ENCODE results near the gene MMAB.
A peak's percentile ranks its signal among the peaks of the same experiment; 100 is the strongest.

Gene MMAB

DNA sequence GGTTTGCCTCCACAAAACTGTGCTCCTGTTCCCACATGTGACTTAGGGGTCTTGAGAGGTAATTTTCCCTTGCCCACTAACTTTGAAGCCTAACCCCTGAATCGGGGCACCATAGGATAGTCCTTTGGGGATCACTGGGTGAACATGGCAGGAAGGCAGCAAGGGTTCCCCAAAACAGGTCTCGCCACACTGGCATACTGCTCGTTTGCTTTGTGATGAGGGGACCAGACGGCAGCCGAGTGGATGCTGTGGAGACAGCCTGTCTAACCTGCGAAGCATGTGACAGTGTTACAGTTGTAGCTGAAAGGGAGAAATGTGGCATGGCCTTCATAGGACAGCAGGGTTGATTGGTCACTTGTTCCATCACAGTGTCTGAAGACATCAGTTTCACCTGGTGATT lies 53.5 kb downstream of the MMAB start:
- no peak overlapping the region for H3K4ac ChIP-seq (ENCODE audit: low read length)
- no peaks in the 10 kb centered on the region for H3K9me3 ChIP-seq (replicated peaks in 1 of 2; ENCODE audit: control insufficient read depth in 2 of 2, insufficient read depth in 1 of 2, low read depth in 1 of 2, low read length in 2 of 2)
- no peak overlapping the region for H2AFZ ChIP-seq (ENCODE audit: low read length)
- H3K23ac ChIP-seq (ENCODE audit: low read depth, low read length, poor library complexity) = no peak overlapping the region
- no peak overlapping the region for H4K8ac ChIP-seq (ENCODE audit: low read depth, low read length)
- H4K91ac ChIP-seq (ENCODE audit: low read depth, low read length, poor library complexity) = no peak overlapping the region
- no peak overlapping the region for H3K4me3 ChIP-seq (ENCODE audit: low read length in 2 of 2)
- no peak overlapping the region for H2BK5ac ChIP-seq (ENCODE audit: low read length)
- H2AK5ac ChIP-seq (ENCODE audit: low read depth, low read length) = peak overlapping the region; percentile 66
- H2BK120ac ChIP-seq (ENCODE audit: low read depth, low read length) = no peak overlapping the region
- H3K14ac ChIP-seq (ENCODE audit: low read length) = no peak overlapping the region
- no peak overlapping the region for H3K18ac ChIP-seq (ENCODE audit: low read length)
- H3K27me3 ChIP-seq (ENCODE audit: control insufficient read depth in 3 of 3, insufficient read depth in 3 of 3, low read depth in 1 of 3, low read length in 3 of 3) = no peaks in the 10 kb centered on the region
- no peak for DNase-seq (ENCODE audit: low spot score)
- H3K79me1 ChIP-seq (ENCODE audit: low read depth, low read length) = no peaks in the 10 kb centered on the region
- H3K36me3 ChIP-seq (replicated peaks in 1 of 2; ENCODE audit: control insufficient read depth in 2 of 2, insufficient read depth in 2 of 2, low read length in 2 of 2) = peaks cover 19 to 88% of the 10 kb centered on the region in 2 donors
- no peak overlapping the region for H3K27ac ChIP-seq (replicated peaks; ENCODE audit: low read length)
- H2BK12ac ChIP-seq (ENCODE audit: low read length) = no peak overlapping the region
- H3K4me1 ChIP-seq (ENCODE audit: control insufficient read depth in 2 of 2, insufficient read depth in 1 of 2, low read depth in 1 of 2, low read length in 2 of 2) = peaks cover 12 to 29% of the 10 kb centered on the region in 2 donors
- no CpG with 5 or more reads among the region's 6 CpGs for whole genome bisulfite sequencing, 2 donors (ENCODE audit: extremely low coverage in 2 of 2, insufficient read length in 2 of 2, insufficient replicate concordance in 1 of 2)
- no peak overlapping the region for H3K4me2 ChIP-seq (ENCODE audit: insufficient read depth, low read length, poor library complexity, severe bottlenecking)
- H2BK15ac ChIP-seq (ENCODE audit: low read length) = peak overlapping the region; percentile 44
- no peak overlapping the region for H3K9ac ChIP-seq (ENCODE audit: low read depth, low read length, poor library complexity)

GRCh38 chr12:109518820-109519665 lies 54.3 kb downstream of the MMAB start:
- WGBS, 2 donors (ENCODE audit: extremely low coverage in 2 of 2, insufficient read length in 2 of 2, insufficient replicate concordance in 1 of 2) = no CpG with 5 or more reads among the region's 11 CpGs
- Histone ChIP-seq H2BK120ac (ENCODE audit: low read depth, low read length) (no peak overlapping the region), H4K8ac (ENCODE audit: low read depth, low read length) (no peak overlapping the region), H3K4ac (ENCODE audit: low read length) (no peak overlapping the region), H3K9me3 (replicated peaks in 1 of 2; ENCODE audit: control insufficient read depth in 2 of 2, insufficient read depth in 1 of 2, low read depth in 1 of 2, low read length in 2 of 2) (no peaks in the 10 kb centered on the region), H3K14ac (ENCODE audit: low read length) (no peak overlapping the region), H3K9ac (ENCODE audit: low read depth, low read length, poor library complexity) (no peak overlapping the region), H3K36me3 (replicated peaks in 1 of 2; ENCODE audit: control insufficient read depth in 2 of 2, insufficient read depth in 2 of 2, low read length in 2 of 2) (peaks cover 19 to 88% of the 10 kb centered on the region in 2 donors), H3K23ac (ENCODE audit: low read depth, low read length, poor library complexity) (no peak overlapping the region), H3K18ac (ENCODE audit: low read length) (no peak overlapping the region), H2BK15ac (ENCODE audit: low read length) (peak overlapping the region; percentile 61), H3K4me1 (ENCODE audit: control insufficient read depth in 2 of 2, insufficient read depth in 1 of 2, low read depth in 1 of 2, low read length in 2 of 2) (peaks cover 4 to 25% of the 10 kb centered on the region in 2 donors), H3K27me3 (ENCODE audit: control insufficient read depth in 3 of 3, insufficient read depth in 3 of 3, low read depth in 1 of 3, low read length in 3 of 3) (no peaks in the 10 kb centered on the region), H3K4me3 (ENCODE audit: low read length in 2 of 2) (no peak overlapping the region), H3K27ac (replicated peaks; ENCODE audit: low read length) (no peak overlapping the region), H3K4me2 (ENCODE audit: insufficient read depth, low read length, poor library complexity, severe bottlenecking) (no peak overlapping the region), H2BK5ac (ENCODE audit: low read length) (no peak overlapping the region), H2AK5ac (ENCODE audit: low read depth, low read length) (peak overlapping the region; percentile 8), H2AFZ (ENCODE audit: low read length) (peak overlapping the region; percentile 9), H2BK12ac (ENCODE audit: low read length) (peak overlapping the region; percentile 36), H3K79me1 (ENCODE audit: low read depth, low read length) (no peaks in the 10 kb centered on the region), H4K91ac (ENCODE audit: low read depth, low read length, poor library complexity) (no peak overlapping the region)
- peak; percentile 67 for DNase-seq (ENCODE audit: low spot score)

DNA sequence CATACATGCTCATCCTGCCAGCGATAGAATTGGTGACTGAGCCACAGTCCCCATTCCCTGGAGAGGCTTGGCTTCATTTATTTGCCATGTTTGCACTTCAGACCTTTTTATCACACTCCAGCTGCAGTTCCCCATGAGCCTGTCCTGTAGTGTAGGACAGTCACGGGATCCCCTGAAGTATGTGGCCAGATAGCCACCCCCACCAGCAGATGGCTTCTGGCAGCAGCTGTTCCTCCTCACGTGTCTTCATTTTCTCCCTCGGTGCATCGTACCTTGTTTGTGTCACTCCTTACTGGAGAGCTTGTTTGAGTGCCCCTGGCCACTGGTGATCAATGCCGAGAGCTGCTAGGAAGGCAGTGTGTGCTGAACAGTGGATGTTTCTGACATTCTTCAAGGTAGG lies 55.7 kb downstream of the MMAB start:
- Histone ChIP-seq H3K4me3 (ENCODE audit: low read length in 2 of 2) (no peak overlapping the region), H3K4ac (ENCODE audit: low read length) (no peak overlapping the region), H2AFZ (ENCODE audit: low read length) (no peak overlapping the region), H3K9ac (ENCODE audit: low read depth, low read length, poor library complexity) (no peak overlapping the region), H3K27ac (replicated peaks; ENCODE audit: low read length) (no peak overlapping the region), H3K4me1 (ENCODE audit: control insufficient read depth in 2 of 2, insufficient read depth in 1 of 2, low read depth in 1 of 2, low read length in 2 of 2) (peaks cover 3 to 12% of the 10 kb centered on the region in 2 donors), H4K8ac (ENCODE audit: low read depth, low read length) (no peak overlapping the region), H3K27me3 (ENCODE audit: control insufficient read depth in 3 of 3, insufficient read depth in 3 of 3, low read depth in 1 of 3, low read length in 3 of 3) (no peaks in the 10 kb centered on the region), H3K18ac (ENCODE audit: low read length) (no peak overlapping the region), H3K36me3 (replicated peaks in 1 of 2; ENCODE audit: control insufficient read depth in 2 of 2, insufficient read depth in 2 of 2, low read length in 2 of 2) (peaks cover 19 to 88% of the 10 kb centered on the region in 2 donors), H2AK5ac (ENCODE audit: low read depth, low read length) (no peak overlapping the region), H3K79me1 (ENCODE audit: low read depth, low read length) (no peaks in the 10 kb centered on the region), H2BK12ac (ENCODE audit: low read length) (no peak overlapping the region), H2BK120ac (ENCODE audit: low read depth, low read length) (no peak overlapping the region), H3K4me2 (ENCODE audit: insufficient read depth, low read length, poor library complexity, severe bottlenecking) (no peak overlapping the region), H3K23ac (ENCODE audit: low read depth, low read length, poor library complexity) (no peak overlapping the region), H4K91ac (ENCODE audit: low read depth, low read length, poor library complexity) (no peak overlapping the region), H3K14ac (ENCODE audit: low read length) (no peak overlapping the region), H3K9me3 (replicated peaks in 1 of 2; ENCODE audit: control insufficient read depth in 2 of 2, insufficient read depth in 1 of 2, low read depth in 1 of 2, low read length in 2 of 2) (no peaks in the 10 kb centered on the region), H2BK5ac (ENCODE audit: low read length) (no peak overlapping the region), H2BK15ac (ENCODE audit: low read length) (no peak overlapping the region)
- DNase-seq (ENCODE audit: low spot score) = no peak
- WGBS, 2 donors (ENCODE audit: extremely low coverage in 2 of 2, insufficient read length in 2 of 2, insufficient replicate concordance in 1 of 2) = no CpG with 5 or more reads among the region's 6 CpGs

- Histone ChIP-seq H4K8ac (ENCODE audit: low read depth, low read length) (no peak overlapping the region), H3K79me1 (ENCODE audit: low read depth, low read length) (no peaks in the 10 kb centered on the region), H2BK12ac (ENCODE audit: low read length) (no peak overlapping the region), H2AFZ (ENCODE audit: low read length) (no peak overlapping the region), H3K27me3 (ENCODE audit: control insufficient read depth in 3 of 3, insufficient read depth in 3 of 3, low read depth in 1 of 3, low read length in 3 of 3) (no peaks in the 10 kb centered on the region), H3K23ac (ENCODE audit: low read depth, low read length, poor library complexity) (no peak overlapping the region), H2BK5ac (ENCODE audit: low read length) (no peak overlapping the region), H3K4me1 (ENCODE audit: control insufficient read depth in 2 of 2, insufficient read depth in 1 of 2, low read depth in 1 of 2, low read length in 2 of 2) (peaks cover 1% of the 10 kb centered on the region in 2 donors), H3K18ac (ENCODE audit: low read length) (no peak overlapping the region), H3K9me3 (replicated peaks in 1 of 2; ENCODE audit: control insufficient read depth in 2 of 2, insufficient read depth in 1 of 2, low read depth in 1 of 2, low read length in 2 of 2) (no peaks in the 10 kb centered on the region), H3K36me3 (replicated peaks in 1 of 2; ENCODE audit: control insufficient read depth in 2 of 2, insufficient read depth in 2 of 2, low read length in 2 of 2) (peaks cover 21 to 87% of the 10 kb centered on the region in 2 donors), H3K14ac (ENCODE audit: low read length) (no peak overlapping the region), H3K4me3 (ENCODE audit: low read length in 2 of 2) (no peak overlapping the region), H2BK120ac (ENCODE audit: low read depth, low read length) (no peak overlapping the region), H2AK5ac (ENCODE audit: low read depth, low read length) (no peak overlapping the region), H4K91ac (ENCODE audit: low read depth, low read length, poor library complexity) (no peak overlapping the region), H3K4ac (ENCODE audit: low read length) (no peak overlapping the region), H3K9ac (ENCODE audit: low read depth, low read length, poor library complexity) (no peak overlapping the region), H2BK15ac (ENCODE audit: low read length) (no peak overlapping the region), H3K27ac (replicated peaks; ENCODE audit: low read length) (no peak overlapping the region), H3K4me2 (ENCODE audit: insufficient read depth, low read length, poor library complexity, severe bottlenecking) (no peak overlapping the region)
- no CpG with 5 or more reads among the region's 4 CpGs for WGBS, 2 donors (ENCODE audit: extremely low coverage in 2 of 2, insufficient read length in 2 of 2, insufficient replicate concordance in 1 of 2)
- no peak for DNase-seq (ENCODE audit: low spot score)
These were observed 59.3 kb downstream of the MMAB start for GRCh38 chr12:109513977-109514376.
